Adipocyte (in vitro differentiated cells): ENCODE measurements around the gene EEIG1.

Experiments used
- DNase-seq: peaks from one replicate; pipeline ENCODE4 v3.0.0-alpha.2; 2015; ENCODE audit warnings: low read depth
- H3K27me3 ChIP-seq: replicated peaks from 2 replicates; pipeline ENCODE4 v1.7.0; 2013; ENCODE audit warnings: mild to moderate bottlenecking, low read length, moderate library complexity; ENCODE audit not compliant: control insufficient read depth, insufficient read depth
- H3K36me3 ChIP-seq: 2 replicates; pipeline ENCODE4 v1.7.0; 2013; ENCODE audit warnings: low read length, mild to moderate bottlenecking, moderate library complexity; ENCODE audit not compliant: control insufficient read depth, insufficient read depth, severe bottlenecking
- H3K4me1 ChIP-seq: 2 replicates; pipeline ENCODE4 v1.7.0; 2013; ENCODE audit warnings: mild to moderate bottlenecking, low read length, moderate library complexity; ENCODE audit not compliant: control insufficient read depth, insufficient read depth
- H3K4me3 ChIP-seq: 2 replicates; pipeline ENCODE4 v1.7.0; 2013; ENCODE audit warnings: mild to moderate bottlenecking, low read length, moderate library complexity
- H3K9ac ChIP-seq: 2 replicates; pipeline ENCODE4 v1.7.0; 2013; ENCODE audit warnings: mild to moderate bottlenecking, low read length, moderate library complexity
- H3K9me3 ChIP-seq: 2 replicates; pipeline ENCODE4 v1.7.0; 2013; ENCODE audit warnings: mild to moderate bottlenecking, low read length, moderate library complexity; ENCODE audit not compliant: control insufficient read depth

EEIG1 gene

DNA sequence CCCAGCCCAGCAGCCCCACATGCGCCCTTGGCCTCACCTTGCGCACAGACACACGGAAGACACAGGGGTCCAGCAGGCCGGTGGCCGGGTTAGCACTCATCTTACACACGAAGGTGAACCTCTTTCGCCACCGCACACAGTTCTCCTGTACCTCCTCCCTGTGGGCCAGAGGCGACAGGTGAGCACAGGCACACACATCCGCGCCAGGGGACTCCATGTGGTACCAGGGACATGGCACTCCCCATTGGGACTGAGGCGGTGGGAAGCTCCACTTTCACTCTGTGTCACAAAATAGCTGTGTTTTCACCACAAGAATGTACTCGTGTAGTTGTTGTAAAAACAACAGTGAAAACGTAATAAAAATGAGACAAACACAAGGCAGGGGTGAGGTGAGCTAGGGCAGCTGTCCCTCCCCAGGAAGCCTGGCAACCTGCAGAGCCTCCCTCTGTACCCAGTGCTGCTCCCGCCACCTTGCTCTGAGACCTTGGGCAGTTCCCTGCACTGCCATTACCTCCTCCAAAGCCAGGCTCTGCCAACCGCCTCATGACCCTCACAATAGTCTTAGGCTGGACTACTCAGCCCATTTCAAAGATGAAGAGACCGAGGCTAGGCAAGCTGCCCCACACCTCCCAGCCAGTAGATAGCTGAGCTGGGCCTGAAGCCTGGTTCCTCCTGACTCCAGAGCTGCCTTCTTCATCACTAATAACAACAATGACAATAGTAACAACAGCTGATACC is 26.9 kb downstream of the EEIG1 start:
- H3K9ac ChIP-seq: no peak overlapping the region
- DNase-seq: no peak
- no peaks in the 10 kb centered on the region for H3K36me3 ChIP-seq
- no peak overlapping the region for H3K4me3 ChIP-seq
- H3K4me1 ChIP-seq: no peaks in the 10 kb centered on the region
- H3K27me3 ChIP-seq: no peaks in the 10 kb centered on the region
- no peaks in the 10 kb centered on the region for H3K9me3 ChIP-seq

DNA sequence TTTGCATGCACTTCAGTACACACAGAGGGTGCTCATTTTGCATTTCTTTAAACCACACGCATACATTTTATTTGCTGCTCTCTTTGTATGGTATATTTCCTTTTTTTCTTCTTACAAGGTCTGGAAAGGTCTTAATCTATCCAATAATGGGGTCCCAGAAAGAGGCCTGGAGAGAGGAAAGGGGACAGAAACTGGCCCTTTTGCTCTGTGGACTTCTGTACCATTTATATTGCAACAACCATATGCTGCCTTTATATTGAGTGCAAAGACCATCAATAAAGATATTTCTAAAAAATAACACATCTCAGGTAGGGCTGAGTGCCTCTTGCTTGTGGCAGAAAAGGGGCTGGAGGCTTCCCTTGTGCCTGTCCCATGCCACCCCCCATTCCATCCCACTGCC is 27.6 kb downstream of the EEIG1 start:
- Histone ChIP-seq H3K4me1 (no peaks in the 10 kb centered on the region), H3K9ac (no peak overlapping the region), H3K9me3 (no peaks in the 10 kb centered on the region), H3K27me3 (no peaks in the 10 kb centered on the region), H3K36me3 (no peaks in the 10 kb centered on the region), H3K4me3 (no peak overlapping the region)
- no peak for DNase-seq

DNA sequence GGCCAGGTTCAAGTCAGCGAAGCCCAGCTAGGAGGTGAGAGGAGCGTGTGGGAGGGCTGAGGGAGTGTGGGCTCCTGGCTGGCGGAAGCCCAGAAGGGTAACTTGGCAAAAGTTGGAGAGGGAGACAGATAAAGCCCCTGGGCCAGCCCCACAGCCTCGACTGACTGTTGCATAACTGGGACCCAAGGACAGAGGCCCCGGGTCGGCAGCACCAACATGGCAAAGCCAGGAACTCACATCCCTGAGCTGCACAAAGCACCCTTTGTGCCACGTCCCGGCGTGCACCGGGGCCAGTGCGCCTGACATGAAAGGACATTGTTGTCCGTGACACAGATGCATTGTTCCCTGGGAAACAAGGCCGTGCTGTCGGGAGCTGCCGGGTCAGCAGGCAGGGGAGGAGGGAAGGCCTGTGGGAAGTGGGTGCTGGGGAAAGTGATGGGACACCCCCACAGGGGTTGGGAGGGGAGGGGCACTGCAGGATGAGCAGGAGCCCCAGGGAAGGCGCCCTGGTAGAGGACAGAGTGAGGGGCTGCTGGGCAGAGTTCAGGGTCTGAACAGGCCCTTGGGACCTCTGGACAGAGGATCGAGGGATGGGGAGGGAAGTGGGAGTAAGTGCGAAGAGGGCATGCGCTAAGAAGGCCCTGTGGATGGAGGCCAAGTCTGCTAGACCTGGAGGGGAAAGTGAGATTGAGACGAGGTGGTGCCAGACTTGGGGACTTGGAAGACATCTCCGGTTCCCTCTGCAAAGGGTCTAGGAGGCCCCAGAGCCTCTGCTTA is 30.1 kb downstream of the EEIG1 start:
- Histone ChIP-seq H3K4me1 (peaks cover 9% of the 10 kb centered on the region), H3K9ac (no peak overlapping the region), H3K9me3 (no peaks in the 10 kb centered on the region), H3K27me3 (no peaks in the 10 kb centered on the region), H3K4me3 (no peak overlapping the region), H3K36me3 (no peaks in the 10 kb centered on the region)
- no peak for DNase-seq

DNA sequence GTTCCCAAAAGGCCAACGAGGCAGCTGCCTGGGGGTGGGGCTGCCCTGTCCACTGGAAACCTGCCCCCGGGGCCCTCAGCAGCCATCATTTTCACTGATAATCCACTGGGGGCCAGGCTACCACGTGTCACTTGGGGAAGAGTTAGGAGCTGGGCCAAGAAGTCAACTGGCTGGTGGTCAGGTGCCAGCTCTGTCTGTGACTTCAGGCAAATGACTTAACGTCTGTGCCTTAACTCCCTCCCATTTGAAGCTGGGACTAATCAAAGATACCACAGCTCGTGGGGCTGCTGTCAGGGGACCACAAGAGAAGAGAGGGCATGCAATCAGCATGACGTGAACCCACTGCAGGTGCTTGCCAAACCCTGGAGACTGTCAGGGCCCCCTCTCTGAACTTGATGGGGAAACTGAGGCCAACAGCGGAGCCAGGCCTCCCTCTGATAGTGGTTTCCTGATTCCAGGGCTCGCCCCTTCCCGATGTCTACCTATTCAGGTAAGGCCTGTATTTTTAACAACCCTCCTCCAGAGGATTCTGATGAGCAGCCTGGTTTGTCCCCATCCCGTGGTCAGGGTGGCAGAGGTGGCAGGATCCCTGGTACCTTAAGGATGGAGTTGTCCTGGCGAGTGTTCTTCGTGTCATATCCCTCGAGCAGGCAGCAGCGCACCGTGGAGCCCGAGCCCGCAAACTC is 30.8 kb downstream of the EEIG1 start:
- Histone ChIP-seq H3K9ac (no peak overlapping the region), H3K9me3 (no peaks in the 10 kb centered on the region), H3K4me1 (peaks cover 9% of the 10 kb centered on the region), H3K27me3 (no peaks in the 10 kb centered on the region), H3K36me3 (peaks cover 5% of the 10 kb centered on the region), H3K4me3 (no peak overlapping the region)
- DNase-seq: no peak

- H3K4me1 ChIP-seq: peaks cover 9% of the 10 kb centered on the region
- no peak overlapping the region for H3K9ac ChIP-seq
- H3K36me3 ChIP-seq: peaks cover 16% of the 10 kb centered on the region
- no peak for DNase-seq
- H3K27me3 ChIP-seq: no peaks in the 10 kb centered on the region
- H3K9me3 ChIP-seq: no peaks in the 10 kb centered on the region
- H3K4me3 ChIP-seq: no peak overlapping the region
These were observed 32.7 kb downstream of the EEIG1 start for GRCh38 chr9:127947841-127948710.

- peaks cover 9% of the 10 kb centered on the region for H3K4me1 ChIP-seq
- peaks cover 21% of the 10 kb centered on the region for H3K36me3 ChIP-seq
These were observed 34.1 kb downstream of the EEIG1 start for GRCh38 chr9:127946728-127947127.

DNA sequence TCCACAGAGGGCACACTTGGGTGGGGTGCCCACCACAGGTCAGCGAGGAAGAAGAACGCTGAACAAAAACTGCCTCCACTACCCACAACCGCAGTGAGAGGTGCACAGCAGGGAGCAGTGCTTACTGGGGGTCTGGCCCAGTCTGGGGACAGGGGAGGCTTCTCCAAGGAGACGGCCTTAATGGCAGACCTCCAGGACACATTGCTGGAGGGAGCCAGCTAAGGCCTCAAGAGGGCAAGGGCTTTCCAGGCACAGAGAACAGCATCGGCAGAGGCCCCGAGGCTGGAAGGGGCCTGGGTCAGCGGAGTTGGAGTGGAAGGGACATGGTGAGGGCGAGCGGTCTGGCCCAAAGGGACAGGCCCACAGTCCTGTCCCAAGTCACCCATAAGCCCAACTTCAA is 34.8 kb downstream of the EEIG1 start:
- H3K36me3 ChIP-seq: peaks cover 21% of the 10 kb centered on the region
- no peak for DNase-seq
- H3K4me1 ChIP-seq: peaks cover 9% of the 10 kb centered on the region
- no peaks in the 10 kb centered on the region for H3K9me3 ChIP-seq
- H3K9ac ChIP-seq: no peak overlapping the region
- H3K27me3 ChIP-seq: no peaks in the 10 kb centered on the region
- H3K4me3 ChIP-seq: no peak overlapping the region

More at GRCh38 chr9:127946728-127947127, 34.1 kb downstream of the EEIG1 start:
- DNase-seq: no peak
- Histone ChIP-seq H3K4me3 (no peak overlapping the region), H3K27me3 (no peaks in the 10 kb centered on the region), H3K9me3 (no peaks in the 10 kb centered on the region), H3K9ac (peak overlapping the region; percentile 34)

DNA sequence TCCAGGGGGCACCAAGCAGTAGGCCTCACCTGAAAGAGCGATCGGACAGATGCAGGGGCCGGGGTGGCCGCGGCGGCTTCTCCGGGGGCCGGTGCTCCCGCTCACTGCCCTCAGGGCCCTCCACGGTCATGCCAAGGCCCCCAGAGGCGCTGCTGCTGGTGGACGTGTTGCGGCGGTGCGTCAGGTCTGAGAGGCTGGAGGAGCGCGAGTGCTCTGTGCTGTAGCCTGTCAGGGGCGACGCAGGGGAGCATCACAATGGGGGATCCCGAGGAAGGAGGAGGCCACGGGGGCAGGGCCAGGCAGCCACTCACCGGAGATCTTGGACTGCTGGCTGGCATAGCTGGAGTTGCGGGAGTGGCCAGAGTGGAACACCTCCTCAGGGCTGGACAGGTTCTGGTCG is 35.5 kb downstream of the EEIG1 start:
- Histone ChIP-seq H3K4me3 (no peak overlapping the region), H3K9ac (no peak overlapping the region), H3K27me3 (no peaks in the 10 kb centered on the region), H3K9me3 (no peaks in the 10 kb centered on the region), H3K36me3 (peaks cover 21% of the 10 kb centered on the region), H3K4me1 (peaks cover 9% of the 10 kb centered on the region)
- no peak for DNase-seq

- H3K9me3 ChIP-seq: no peaks in the 10 kb centered on the region
- H3K4me1 ChIP-seq: peaks cover 9% of the 10 kb centered on the region
- no peaks in the 10 kb centered on the region for H3K27me3 ChIP-seq
- H3K4me3 ChIP-seq: no peak overlapping the region
- H3K9ac ChIP-seq: no peak overlapping the region
- H3K36me3 ChIP-seq: peaks cover 21% of the 10 kb centered on the region
- no peak for DNase-seq
These were observed 36.1 kb downstream of the EEIG1 start for GRCh38 chr9:127944586-127945218.

GRCh38 chr9:127943731-127944144 is 37.1 kb downstream of the EEIG1 start:
- DNase-seq: peak; percentile 86
- Histone ChIP-seq H3K4me1 (peaks cover 9% of the 10 kb centered on the region), H3K36me3 (peaks cover 21% of the 10 kb centered on the region), H3K27me3 (no peaks in the 10 kb centered on the region), H3K9me3 (no peaks in the 10 kb centered on the region), H3K9ac (no peak overlapping the region), H3K4me3 (no peak overlapping the region)
